Measurements from ENCODE around the gene ZNF76. TPM values are rescaled to one million over a fixed set of nuclear protein-coding genes. Genes with fewer than 3 reads are reported as not detected.
"Not testable (repeated sequence)": the region's sequence is repeated elsewhere in the genome, so short reads cannot be mapped to it uniquely, and the experiment has no call there.

Gene ZNF76
- total RNA-seq, 1 donor from 2014 or later: 26.4 TPM

- Mint-ChIP-seq H3K27ac (ENCODE audit: unreplicated experiment) (peak overlapping the region; percentile 10), H3K4me3 (ENCODE audit: unreplicated experiment) (no peak overlapping the region), H3K27me3 (ENCODE audit: unreplicated experiment) (peaks cover 10% of the 10 kb centered on the region), H3K4me1 (ENCODE audit: unreplicated experiment) (peaks cover 38% of the 10 kb centered on the region), H3K36me3 (ENCODE audit: low read depth, unreplicated experiment) (peaks cover 4% of the 10 kb centered on the region), H3K9me3 (ENCODE audit: unreplicated experiment) (no peaks in the 10 kb centered on the region)
- TF ChIP-seq CTCF (IDR thresholded peaks at IDR 0.05; ENCODE audit: unreplicated experiment): no peak
- DNase-seq (ENCODE audit: low spot score): no peak
Measured at GRCh38 chr6:35299674-35300073, 40.1 kb downstream of the ZNF76 start.

GRCh38 chr6:35300848-35301247 is 41.3 kb downstream of the ZNF76 start:
- Mint-ChIP-seq H3K4me3 (ENCODE audit: unreplicated experiment) (no peak overlapping the region), H3K36me3 (ENCODE audit: low read depth, unreplicated experiment) (peaks cover 4% of the 10 kb centered on the region)

GRCh38 chr6:35302604-35303241 is 43.2 kb downstream of the ZNF76 start:
- no peaks in the 10 kb centered on the region for H3K9me3 Mint-ChIP-seq (ENCODE audit: unreplicated experiment)
- TF ChIP-seq CTCF (IDR thresholded peaks at IDR 0.05; ENCODE audit: unreplicated experiment): no peak
- H3K4me3 Mint-ChIP-seq (ENCODE audit: unreplicated experiment): no peak overlapping the region
- H3K27ac Mint-ChIP-seq (ENCODE audit: unreplicated experiment): peak overlapping the region; percentile 76
- no peak for DNase-seq (ENCODE audit: low spot score)
- H3K36me3 Mint-ChIP-seq (ENCODE audit: low read depth, unreplicated experiment): peaks cover 4% of the 10 kb centered on the region
- H3K4me1 Mint-ChIP-seq (ENCODE audit: unreplicated experiment): peaks cover 28% of the 10 kb centered on the region
- H3K27me3 Mint-ChIP-seq (ENCODE audit: unreplicated experiment): peaks cover 10% of the 10 kb centered on the region

More at GRCh38 chr6:35300848-35301247, 41.3 kb downstream of the ZNF76 start:
- DNase-seq (ENCODE audit: low spot score): no peak
- no peak for TF ChIP-seq CTCF (IDR thresholded peaks at IDR 0.05; ENCODE audit: unreplicated experiment)
- no peak overlapping the region for H3K27ac Mint-ChIP-seq (ENCODE audit: unreplicated experiment)
- peaks cover 38% of the 10 kb centered on the region for H3K4me1 Mint-ChIP-seq (ENCODE audit: unreplicated experiment)
- H3K9me3 Mint-ChIP-seq (ENCODE audit: unreplicated experiment): no peaks in the 10 kb centered on the region
- H3K27me3 Mint-ChIP-seq (ENCODE audit: unreplicated experiment): peaks cover 10% of the 10 kb centered on the region

GRCh38 chr6:35304299-35304698 is 44.8 kb downstream of the ZNF76 start:
- TF ChIP-seq CTCF (IDR thresholded peaks at IDR 0.05; ENCODE audit: unreplicated experiment): no peak
- Mint-ChIP-seq H3K4me1 (ENCODE audit: unreplicated experiment) (peaks cover 20% of the 10 kb centered on the region), H3K27me3 (ENCODE audit: unreplicated experiment) (peaks cover 10% of the 10 kb centered on the region), H3K4me3 (ENCODE audit: unreplicated experiment) (no peak overlapping the region), H3K36me3 (ENCODE audit: low read depth, unreplicated experiment) (peaks cover 4% of the 10 kb centered on the region), H3K9me3 (ENCODE audit: unreplicated experiment) (no peaks in the 10 kb centered on the region), H3K27ac (ENCODE audit: unreplicated experiment) (no peak overlapping the region)
- DNase-seq (ENCODE audit: low spot score): no peak

- peaks cover 7% of the 10 kb centered on the region for H3K27me3 Mint-ChIP-seq (ENCODE audit: unreplicated experiment)
- no peak for DNase-seq (ENCODE audit: low spot score)
- no peaks in the 10 kb centered on the region for H3K9me3 Mint-ChIP-seq (ENCODE audit: unreplicated experiment)
- H3K4me3 Mint-ChIP-seq (ENCODE audit: unreplicated experiment): no peak overlapping the region
- H3K4me1 Mint-ChIP-seq (ENCODE audit: unreplicated experiment): peaks cover 18% of the 10 kb centered on the region
- H3K27ac Mint-ChIP-seq (ENCODE audit: unreplicated experiment): no peak overlapping the region
- no peak for TF ChIP-seq CTCF (IDR thresholded peaks at IDR 0.05; ENCODE audit: unreplicated experiment)
- no peaks in the 10 kb centered on the region for H3K36me3 Mint-ChIP-seq (ENCODE audit: low read depth, unreplicated experiment)
Measured at GRCh38 chr6:35305117-35305516, 45.6 kb downstream of the ZNF76 start.

GRCh38 chr6:35307138-35307537 is 47.6 kb downstream of the ZNF76 start:
- not testable (repeated sequence) for H3K9me3 Mint-ChIP-seq (ENCODE audit: unreplicated experiment); H3K4me3 Mint-ChIP-seq (ENCODE audit: unreplicated experiment); DNase-seq (ENCODE audit: low spot score); H3K27ac Mint-ChIP-seq (ENCODE audit: unreplicated experiment); H3K27me3 Mint-ChIP-seq (ENCODE audit: unreplicated experiment); H3K36me3 Mint-ChIP-seq (ENCODE audit: low read depth, unreplicated experiment)
- H3K4me1 Mint-ChIP-seq (ENCODE audit: unreplicated experiment): peaks cover 38% of the 10 kb centered on the region

- peaks cover 36% of the 10 kb centered on the region for H3K4me1 Mint-ChIP-seq (ENCODE audit: unreplicated experiment)
- not testable (repeated sequence) for H3K27ac Mint-ChIP-seq (ENCODE audit: unreplicated experiment); H3K27me3 Mint-ChIP-seq (ENCODE audit: unreplicated experiment); DNase-seq (ENCODE audit: low spot score); H3K4me3 Mint-ChIP-seq (ENCODE audit: unreplicated experiment); H3K36me3 Mint-ChIP-seq (ENCODE audit: low read depth, unreplicated experiment); H3K9me3 Mint-ChIP-seq (ENCODE audit: unreplicated experiment)
Measured at GRCh38 chr6:35308543-35308942, 49.0 kb downstream of the ZNF76 start.
